Activated naive CD4-positive, alpha-beta T cell treated with anti-CD3 and anti-CD28 coated beads, Interleukin-2, amount 50 U/mL, for 16 hours (primary cell): ENCODE measurements around the gene SLC35E2B.
"Not testable (repeated sequence)": the region's sequence is repeated elsewhere in the genome, so short reads cannot be mapped to it uniquely, and the experiment has no call there.

Experiments used
- DNase-seq: peaks from one replicate; pipeline ENCODE4 v3.0.0-alpha.2; 2020

SLC35E2B gene

DNA sequence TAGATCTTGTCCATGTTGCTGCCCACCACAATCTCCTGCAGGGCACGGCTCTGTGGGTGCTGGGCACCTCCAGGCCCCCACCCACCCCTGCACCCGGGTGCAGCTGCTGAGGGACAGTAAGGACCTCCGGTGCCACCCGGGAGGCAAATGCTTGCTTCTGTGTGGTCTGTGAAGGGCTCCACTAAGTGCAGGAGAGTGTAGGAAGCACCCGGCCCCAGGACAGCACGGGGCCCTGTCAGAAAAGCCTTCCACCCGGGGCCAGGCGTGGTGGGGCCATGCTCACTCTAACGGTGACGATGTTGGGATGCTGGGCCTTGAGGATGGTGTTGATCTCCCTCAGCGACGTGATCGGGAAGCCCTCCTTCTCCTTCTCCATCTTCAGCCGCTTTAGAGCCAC is 55.1 kb downstream of the SLC35E2B start:
- DNase-seq: not testable (repeated sequence)

DNA sequence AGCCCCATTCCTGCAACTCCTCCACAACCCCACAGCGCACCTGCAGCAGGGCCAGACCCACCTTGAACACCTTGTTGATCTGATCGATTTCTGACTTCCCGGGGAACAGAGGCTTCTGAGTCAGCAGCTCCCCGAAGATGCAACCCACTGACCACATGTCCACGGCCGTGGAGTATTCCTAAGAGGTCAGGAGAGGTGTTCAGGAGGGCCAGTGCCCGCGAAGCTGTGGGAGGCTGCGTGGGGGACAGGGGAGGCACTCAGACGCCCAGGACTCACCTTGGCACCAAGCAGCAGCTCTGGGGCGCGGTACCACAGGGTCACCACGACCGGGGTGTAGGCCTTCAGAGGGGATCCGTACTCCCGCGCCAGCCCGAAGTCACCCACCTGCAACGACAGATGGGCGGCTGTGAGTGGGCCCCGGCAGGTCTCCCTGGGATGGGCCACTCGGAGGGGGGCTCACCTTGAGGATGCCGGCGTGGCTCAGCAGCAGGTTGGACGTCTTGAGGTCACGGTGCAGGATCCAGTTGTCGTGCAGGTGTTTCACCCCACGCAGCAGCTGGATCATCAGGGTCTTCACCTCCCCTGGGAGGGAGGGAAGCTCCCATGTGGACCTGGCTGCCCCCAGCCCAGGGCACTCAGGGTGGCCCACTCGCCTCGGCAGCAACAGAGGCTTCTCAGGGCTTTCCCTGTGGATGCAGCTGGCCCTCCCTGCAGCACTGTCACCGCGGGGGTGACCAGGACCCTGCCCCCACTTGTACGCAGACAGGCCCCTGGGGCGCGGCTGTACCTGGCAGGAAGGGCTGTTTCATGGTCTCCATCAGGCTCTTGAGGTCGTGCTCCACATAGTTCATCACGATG is 55.7 kb downstream of the SLC35E2B start:
- not testable (repeated sequence) for DNase-seq

DNA sequence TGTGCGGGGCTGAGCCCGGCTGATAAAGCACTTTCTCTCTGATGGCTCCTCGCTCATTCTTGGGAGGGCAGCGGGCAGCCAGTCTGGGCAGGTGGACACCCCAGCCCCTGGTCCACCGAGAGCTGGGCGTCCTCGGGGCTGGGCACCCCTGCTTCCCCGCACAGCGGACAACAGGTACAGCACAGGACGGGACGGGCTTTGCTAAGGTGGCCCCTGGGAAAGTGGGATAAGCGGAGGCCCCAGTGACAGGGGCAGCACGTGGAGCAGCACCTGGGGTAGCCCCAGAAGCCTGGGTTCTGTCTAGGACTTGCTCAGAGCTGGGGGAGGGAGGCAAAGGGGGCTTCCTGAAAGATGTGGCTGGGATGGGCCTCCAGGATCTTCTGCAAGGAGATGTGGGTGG is 58.0 kb downstream of the SLC35E2B start:
- DNase-seq: not testable (repeated sequence)

DNA sequence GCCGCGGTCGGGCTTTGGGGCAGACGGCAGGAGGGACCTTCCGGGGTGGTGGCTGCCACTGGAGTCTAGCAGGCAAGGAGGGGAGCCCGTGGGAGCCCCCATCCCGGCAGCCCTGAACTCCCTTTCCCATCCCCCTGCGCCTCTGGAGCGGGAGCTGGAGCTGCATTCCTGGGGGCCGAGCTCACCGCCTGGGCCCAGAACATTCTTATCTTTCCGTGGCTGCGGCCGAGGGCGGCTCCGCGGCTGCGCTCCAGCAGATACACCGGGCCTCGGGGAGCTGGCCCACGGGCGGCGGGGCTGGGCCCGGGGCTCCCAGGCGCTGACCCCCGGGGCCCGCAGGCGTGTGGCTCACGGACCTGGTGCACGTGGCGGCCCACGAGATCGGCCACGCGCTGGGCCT is 59.2 kb downstream of the SLC35E2B start:
- DNase-seq: not testable (repeated sequence)

DNA sequence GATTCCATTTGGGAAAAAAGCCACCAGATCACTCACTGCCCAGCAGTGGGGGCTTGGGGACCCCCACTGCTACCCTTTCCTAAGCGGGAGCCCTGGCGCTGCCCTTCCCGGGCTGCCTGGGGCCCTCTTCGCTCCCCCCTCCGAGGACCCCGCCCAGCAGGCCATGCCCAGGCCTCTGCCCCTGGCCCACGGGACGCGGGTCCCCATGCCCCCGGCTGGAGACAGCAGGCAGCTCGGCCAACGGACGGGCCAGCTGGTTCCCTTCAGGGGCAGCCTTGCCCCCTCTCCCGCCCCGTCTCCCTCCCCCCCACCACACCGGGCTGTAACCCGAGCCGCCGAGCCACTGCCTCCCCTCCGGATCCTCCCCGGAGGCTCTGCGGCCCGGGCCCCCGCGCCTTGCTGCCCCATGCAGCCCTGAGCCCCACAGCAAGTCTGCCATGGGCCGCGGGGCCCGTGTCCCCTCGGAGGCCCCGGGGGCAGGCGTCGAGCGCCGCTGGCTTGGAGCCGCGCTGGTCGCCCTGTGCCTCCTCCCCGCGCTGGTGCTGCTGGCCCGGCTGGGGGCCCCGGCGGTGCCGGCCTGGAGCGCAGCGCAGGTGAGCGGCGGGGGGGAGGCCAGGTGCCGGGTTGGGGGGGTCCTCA is 60.7 kb downstream of the SLC35E2B start, which contains the start of gene MMP23B:
Gene MMP23B, plus strand, starts transcription at position 392 of the 639 bp plus-strand sequence. Its CDS starts 46 bp downstream, at position 438.
- DNase-seq: peak; percentile 14

DNA sequence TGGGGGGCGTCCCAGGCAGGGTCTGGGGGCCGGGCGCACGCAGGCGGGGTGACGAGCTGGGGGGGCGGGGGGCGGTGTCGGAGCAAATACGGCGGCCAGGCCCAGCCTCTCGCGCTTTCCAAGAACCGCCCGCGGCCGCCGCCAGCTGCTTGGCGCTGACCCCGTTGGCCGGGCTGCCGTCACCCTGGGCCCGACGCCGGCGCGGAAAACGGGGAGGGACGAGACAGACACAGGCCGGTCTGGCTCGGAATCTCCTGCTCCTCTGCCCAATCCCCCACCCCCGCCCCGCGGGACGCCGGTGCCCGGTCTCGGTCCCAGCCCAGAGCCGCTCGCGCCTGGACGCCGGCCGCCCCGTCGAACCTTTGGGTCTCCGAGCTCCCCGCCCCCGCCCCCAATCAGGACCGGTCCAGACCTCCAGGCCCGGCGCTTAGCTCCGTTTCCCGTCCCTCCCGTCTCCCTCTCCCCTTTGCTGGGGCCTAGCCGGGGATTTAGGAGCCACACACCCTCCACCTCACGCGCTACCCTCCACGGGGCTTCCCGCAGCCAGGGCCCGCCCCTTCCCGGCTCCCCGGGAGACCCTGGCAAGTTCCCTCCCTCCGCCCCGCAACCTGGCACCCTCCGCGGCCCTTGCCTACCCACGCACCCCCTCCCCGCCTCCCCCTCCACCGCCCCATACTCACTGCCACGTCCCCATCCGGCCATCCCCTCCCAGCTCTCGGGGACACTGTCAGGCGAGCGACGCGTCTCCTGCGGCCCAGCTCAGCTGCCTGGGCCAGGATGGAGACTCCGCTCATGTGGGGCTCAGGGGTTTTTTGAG is 61.4 kb downstream of the SLC35E2B start:
- peak; percentile 24 for DNase-seq

DNA sequence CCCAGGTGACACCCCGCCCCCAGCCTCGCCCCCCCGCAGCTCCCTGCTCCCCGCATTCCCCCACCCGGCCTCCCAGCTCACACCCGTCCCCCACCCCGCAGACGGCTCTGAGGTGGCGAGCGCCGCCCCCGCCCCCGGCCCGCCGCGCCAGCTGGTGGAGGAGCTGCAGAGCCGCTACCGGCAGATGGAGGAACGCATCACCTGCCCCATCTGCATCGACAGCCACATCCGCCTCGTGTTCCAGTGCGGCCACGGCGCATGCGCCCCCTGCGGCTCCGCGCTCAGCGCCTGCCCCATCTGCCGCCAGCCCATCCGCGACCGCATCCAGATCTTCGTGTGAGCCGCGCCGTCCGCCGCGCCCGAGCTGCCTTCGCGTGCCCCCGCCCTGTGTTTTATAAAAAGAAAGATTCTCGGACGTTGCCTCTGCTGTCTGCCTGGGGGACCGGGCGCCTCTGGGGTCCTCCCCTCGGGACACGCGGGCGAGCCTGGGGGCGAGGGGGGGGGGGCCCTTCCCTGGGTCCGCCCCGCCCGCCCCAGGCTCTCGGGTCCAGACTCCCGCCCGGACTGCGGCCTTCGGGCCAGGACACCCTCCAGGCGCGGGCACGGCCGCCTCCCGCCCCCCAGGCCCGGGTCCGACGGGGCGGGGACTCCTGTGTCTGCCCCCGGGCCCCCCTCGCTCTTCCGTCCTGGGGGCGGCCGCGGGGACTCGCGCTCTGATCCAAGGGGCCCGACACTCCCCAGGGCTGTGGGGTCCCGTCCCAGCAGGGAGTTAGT is 62.2 kb downstream of the SLC35E2B start:
- peak; percentile 91 for DNase-seq

DNA sequence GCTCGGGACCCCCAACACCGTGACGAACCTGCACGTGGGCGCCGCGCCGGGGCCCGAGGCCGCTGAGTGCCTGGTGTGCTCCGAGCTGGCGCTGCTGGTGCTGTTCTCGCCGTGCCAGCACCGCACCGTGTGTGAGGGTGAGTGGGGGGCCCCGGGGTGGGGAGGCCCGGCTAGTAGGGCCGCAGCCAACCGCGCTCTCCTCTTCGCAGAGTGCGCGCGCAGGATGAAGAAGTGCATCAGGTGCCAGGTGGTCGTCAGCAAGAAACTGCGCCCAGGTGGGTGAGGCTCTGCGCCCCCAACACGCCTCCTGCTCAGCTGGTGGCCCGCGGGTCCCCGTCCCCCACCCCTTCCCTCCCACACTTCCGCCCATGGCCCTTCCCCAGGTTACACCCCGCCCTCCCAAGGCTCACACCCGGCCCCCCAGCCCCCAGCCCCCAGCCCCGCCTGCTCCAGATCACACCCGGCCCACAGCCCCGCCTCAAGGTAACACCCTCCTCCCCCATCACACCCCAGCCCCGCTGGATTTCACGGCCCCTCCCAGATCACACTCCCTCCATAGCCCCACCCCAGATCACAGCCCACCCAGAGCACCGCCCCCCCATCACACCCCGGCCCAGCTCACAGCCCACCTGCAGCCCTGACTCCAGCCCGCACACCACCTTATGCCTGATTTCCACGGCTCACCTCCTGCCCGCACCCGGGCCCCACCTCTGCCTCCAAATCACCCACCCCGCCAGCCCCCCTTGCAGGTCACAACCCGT is 63.0 kb downstream of the SLC35E2B start:
- DNase-seq: peak; percentile 66

DNA sequence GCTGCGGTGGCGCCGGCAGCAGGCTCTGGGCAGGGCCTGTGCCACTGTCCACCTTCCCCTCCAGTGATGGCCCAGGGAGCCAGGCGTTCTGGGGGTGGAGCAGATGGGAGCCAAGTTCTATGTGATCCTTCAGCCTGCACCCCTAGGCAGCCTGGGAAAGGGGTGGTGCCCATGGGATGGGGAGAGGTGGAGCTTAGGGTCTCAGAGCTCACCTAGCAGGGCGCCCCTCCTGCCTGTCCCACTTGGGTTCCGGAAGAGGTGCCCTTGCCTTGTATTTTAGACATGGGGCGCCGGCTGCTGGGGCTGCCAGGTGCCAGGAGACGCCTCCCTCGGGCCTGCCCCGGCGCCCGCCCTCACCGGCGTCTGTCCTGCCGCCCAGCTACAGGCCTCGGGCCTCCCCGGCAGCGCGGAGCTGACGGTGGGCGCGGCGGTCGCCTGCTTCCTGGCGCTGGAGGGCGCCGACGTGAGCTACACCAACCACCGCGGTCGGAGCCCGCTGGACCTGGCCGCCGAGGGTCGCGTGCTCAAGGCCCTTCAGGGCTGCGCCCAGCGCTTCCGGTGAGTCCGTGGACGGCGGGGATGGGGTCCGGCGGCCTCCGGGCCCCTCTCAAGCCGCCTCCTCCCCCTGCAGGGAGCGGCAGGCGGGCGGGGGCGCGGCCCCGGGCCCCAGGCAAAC is 63.7 kb downstream of the SLC35E2B start:
- DNase-seq: peak; percentile 49

DNA sequence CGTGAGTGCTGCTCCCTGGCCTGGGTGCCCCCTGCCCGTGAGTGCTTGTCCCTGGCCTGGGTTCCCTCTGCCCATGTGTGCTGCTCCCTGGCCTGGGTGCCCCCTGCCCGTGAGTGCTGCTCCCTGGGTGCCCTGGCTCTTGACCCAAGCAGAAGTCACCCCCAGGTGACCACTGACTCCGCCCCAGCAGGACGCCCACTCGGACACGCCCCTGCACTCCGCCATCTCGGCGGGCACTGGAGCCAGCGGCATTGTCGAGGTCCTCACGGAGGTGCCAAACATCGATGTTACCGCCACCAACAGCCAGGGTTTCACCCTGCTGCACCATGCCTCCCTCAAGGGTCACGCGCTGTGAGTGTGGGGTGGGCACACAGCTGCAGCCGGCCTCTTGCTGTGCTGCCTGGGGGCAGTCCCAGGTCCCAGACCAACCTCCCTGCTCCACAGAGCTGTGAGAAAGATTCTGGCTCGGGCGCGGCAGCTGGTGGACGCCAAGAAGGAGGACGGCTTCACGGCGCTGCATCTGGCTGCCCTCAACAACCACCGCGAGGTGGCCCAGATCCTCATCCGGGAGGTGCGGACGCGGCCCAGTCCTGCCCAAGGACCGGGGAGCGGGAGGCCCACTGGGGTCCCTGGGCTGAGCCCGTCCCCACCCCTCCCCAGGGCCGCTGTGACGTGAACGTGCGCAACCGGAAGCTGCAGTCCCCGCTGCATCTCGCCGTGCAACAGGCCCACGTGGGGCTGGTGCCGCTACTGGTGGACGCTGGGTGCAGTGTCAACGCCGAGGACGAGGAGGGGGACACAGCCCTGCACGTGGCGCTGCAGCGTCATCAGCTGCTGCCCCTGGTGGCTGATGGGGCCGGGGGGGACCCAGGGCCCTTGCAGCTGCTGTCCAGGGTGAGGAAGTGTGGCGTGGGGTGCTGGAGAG is 64.5 kb downstream of the SLC35E2B start:
- no peak for DNase-seq

DNA sequence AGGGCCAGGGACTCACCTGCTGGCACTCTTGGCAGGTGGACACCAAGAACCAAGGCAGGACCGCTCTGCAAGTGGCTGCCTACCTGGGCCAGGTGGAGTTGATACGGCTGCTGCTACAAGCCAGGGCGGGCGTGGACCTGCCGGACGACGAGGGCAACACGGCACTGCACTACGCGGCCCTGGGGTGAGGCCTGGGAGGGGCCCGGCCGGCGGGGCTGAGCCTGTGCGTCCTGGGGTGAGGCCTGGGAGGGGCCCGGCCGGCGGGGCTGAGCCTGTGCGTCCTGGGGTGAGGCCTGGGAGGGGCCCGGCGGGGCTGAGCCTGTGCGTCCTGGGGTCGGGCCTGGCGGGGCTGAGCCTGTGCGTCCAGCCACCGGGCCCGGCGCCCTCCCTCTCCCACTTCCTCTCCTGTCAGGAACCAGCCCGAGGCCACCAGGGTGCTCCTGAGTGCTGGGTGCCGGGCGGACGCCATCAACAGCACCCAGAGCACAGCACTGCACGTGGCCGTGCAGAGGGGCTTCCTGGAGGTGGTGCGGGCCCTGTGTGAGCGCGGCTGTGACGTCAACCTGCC is 65.2 kb downstream of the SLC35E2B start:
- DNase-seq: no peak

DNA sequence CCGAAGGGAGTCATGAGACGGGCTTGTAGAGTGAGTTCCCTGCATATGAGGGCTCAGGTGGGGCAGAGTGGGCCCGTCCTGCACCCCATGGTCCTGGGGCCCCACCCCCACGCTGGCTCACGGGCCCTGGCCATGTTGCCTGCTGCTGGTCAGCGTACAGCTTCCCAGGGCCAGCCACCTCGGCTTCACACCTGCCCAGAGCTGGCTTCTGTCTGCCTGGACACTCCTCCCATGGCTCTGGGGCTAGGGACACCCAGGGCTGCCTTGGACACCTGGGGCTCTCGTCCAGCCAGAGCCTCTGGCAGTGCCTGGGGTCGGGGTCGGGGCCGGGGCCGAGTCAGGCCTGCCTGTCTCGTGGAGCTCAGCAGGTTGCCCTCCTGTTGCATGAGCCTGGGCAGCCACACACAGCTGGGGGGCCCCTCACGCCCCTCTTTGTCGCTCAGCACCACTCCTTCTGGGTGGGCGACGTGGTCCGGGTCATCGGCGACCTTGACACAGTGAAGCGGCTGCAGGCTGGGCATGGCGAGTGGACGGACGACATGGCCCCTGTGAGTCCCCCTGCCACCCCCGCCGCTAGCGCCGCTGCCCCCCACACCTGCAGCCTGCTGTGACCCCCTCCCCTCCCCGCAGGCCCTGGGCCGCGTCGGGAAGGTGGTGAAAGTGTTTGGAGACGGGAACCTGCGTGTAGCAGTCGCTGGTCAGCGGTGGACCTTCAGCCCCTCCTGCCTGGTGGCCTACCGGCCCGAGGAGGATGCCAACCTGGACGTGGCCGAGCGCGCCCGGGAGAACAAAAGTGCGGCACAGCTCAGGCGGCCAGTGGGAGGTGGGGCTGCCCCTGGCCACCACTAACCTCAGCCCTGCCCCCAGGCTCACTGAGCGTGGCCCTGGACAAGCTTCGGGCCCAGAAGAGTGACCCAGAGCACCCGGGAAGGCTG is 66.1 kb downstream of the SLC35E2B start:
- DNase-seq: no peak

DNA sequence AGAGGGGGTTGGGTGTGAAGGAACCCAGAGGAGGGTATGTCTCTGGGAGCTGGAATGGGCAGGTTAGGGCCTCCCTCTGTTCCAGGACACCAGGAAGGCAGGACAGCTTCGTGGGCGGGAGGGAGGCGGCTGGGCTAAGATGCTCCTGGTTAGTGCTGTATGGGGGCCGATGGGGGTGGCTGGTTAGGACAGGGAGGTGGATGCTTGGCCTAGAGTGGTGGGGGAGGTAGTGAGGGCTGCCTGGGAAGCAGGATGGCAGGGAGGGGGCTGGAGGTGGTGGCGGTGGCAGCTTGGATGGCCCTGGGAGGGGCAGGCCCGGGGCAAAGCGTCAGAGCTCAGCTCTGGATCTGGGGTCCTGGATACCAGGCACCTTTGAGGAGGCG is 66.8 kb downstream of the SLC35E2B start:
- no peak for DNase-seq

DNA sequence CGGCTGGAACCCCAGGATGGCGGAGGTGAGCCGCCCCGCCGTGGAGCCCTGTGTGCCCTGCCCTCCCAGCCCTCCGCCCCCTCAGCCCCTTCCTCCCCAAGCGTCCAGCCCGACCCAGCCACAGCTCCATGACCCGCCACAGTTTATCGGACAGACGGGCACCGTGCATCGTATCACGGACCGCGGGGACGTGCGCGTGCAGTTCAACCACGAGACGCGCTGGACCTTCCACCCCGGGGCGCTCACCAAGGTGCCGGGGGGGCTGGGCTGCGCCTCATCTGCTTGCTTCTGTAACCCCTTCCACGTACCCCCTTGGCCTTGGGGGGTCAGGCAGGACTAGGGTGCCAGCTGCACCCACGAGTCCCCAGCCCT is 67.2 kb downstream of the SLC35E2B start:
- DNase-seq: no peak

DNA sequence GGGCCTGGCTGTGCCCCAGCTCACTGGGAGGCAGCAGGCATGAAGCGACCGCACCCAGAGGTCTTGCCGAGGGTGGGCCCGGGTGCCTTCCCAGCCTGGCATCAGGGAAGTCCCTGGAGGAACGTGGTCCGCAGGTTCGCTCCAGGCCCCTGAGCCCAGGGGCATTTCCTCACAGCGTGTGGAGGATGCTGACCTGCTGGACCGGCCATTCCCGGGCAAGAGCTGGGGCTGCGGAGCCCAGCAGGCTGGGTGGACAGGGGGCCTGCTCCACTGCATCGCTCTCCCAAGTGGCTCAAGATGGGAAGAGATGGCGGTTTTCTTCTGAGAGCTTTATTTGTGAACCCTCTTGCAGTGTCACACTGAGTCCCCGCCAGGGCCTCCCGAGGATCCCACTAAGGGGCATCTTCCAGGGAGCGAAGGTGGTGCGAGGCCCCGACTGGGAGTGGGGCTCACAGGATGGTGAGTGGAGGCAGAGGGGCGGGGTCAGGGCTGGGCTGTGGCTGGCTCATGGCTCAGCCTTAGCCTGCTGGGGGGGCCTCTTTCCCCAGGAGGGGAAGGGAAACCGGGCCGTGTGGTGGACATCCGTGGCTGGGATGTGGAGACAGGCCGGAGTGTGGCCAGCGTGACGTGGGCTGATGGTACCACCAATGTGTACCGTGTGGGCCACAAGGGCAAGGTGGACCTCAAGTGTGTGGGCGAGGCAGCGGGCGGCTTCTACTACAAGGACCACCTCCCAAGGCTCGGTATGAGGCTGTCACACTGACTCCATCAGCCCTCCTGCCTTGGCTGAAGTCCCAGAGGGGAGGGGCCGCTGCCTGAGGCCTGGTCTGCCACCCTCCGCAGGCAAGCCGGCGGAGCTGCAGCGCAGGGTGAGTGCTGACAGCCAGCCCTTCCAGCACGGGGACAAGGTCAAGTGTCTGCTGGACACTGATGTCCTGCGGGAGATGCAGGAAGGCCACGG is 67.9 kb downstream of the SLC35E2B start:
- no peak for DNase-seq

DNA sequence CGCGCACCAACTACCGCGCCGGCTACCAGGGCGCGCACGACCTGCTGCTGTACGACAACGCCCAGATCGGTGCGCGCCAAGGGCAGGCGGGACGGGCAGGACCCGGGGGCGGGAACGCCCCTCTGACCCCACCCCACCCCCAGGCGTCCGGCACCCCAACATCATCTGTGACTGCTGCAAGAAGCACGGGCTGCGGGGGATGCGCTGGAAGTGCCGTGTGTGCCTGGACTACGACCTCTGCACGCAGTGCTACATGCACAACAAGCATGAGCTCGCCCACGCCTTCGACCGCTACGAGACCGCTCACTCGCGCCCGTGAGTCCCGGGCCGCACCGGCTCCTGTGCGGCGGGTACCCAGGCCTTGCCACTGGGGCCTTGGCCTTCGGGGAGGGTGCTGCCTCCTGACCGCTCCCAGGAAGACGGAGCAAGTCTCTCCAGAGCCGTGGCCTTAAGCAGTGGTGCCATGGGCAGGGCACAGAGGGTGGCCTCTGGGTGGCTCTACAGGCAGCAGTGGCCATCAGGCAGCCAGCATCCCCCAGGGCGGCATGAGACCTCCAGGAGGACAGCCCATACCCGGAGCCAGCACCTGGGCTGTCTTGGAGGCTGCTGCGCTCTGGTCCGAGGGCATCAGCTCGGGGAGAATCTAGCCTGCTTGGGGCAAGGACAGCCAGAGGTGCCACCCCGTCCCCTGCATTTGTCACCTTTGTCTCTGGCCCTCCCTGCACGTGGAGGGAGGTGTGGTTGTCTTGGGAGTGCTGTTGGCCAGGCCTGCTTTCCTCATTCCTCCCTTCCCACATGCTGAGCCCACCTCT is 68.8 kb downstream of the SLC35E2B start:
- no peak for DNase-seq
